ENCODE results near the gene GZMM. TPM values are rescaled to one million over a fixed set of nuclear protein-coding genes. Genes with fewer than 3 reads are reported as not detected.

Gene GZMM
- total RNA-seq, 2 experiments from 2014 or later = 52.7 to 58.5 TPM

GRCh38 chr19:512547-513365 is 31.1 kb upstream of the GZMM start:
- ChIA-PET CTCF (no interaction called here), POLR2A (interaction anchor here (3.2 kb wide), 1 partner anchor 9 kb away, joined by 20 read pairs; no protein-coding TSS in a partner anchor)
- H3K36me3 Mint-ChIP-seq (ENCODE audit: low read depth) = peaks cover 4% of the 10 kb centered on the region
- H3K27me3 Mint-ChIP-seq = no peaks in the 10 kb centered on the region
- TF ChIP-seq, protein P1, sequence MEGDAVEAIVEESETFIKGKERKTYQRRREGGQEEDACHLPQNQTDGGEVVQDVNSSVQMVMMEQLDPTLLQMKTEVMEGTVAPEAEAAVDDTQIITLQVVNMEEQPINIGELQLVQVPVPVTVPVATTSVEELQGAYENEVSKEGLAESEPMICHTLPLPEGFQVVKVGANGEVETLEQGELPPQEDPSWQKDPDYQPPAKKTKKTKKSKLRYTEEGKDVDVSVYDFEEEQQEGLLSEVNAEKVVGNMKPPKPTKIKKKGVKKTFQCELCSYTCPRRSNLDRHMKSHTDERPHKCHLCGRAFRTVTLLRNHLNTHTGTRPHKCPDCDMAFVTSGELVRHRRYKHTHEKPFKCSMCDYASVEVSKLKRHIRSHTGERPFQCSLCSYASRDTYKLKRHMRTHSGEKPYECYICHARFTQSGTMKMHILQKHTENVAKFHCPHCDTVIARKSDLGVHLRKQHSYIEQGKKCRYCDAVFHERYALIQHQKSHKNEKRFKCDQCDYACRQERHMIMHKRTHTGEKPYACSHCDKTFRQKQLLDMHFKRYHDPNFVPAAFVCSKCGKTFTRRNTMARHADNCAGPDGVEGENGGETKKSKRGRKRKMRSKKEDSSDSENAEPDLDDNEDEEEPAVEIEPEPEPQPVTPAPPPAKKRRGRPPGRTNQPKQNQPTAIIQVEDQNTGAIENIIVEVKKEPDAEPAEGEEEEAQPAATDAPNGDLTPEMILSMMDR (IDR thresholded peaks at IDR 0.05) = no peak
- intact Hi-C loops (cut with micrococcal nuclease) = no loop called here
- ATAC-seq (no peak), DNase-seq (no peak)
- no peaks in the 10 kb centered on the region for H3K9me3 Mint-ChIP-seq
- no peak overlapping the region for H3K27ac Mint-ChIP-seq
- peaks cover 35% of the 10 kb centered on the region for H3K4me1 Mint-ChIP-seq (ENCODE audit: low read depth)
- H3K4me3 Mint-ChIP-seq = no peak overlapping the region

- intact Hi-C loops (cut with micrococcal nuclease) = no loop called here
- Mint-ChIP-seq H3K27ac (no peak overlapping the region), H3K4me3 (no peak overlapping the region)
These were observed 30.3 kb upstream of the GZMM start for GRCh38 chr19:513368-514165.

DNA sequence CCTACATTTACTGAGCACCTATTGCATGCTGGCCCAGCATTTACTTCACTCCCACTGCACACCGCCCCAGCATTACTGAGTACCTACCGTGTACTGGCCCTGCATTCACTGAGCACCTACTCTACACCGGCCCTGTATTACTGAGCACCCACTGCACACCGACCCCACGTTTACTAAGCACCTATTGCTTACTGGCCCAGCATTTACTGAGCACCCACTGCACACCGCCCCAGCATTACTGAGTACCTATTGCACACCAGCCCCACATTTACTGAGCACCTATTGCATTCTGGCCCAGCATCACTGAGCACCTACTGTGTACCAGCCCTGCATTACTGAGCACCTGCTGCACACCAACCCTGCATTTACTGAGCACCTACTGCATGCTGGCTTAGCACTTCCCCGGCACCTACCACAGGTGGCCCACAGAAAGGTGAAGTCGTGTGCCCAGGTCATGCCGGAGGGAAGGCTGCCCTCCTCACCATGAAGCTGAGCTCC is 29.6 kb upstream of the GZMM start:
- Mint-ChIP-seq H3K27me3 (no peaks in the 10 kb centered on the region), H3K4me3 (no peak overlapping the region), H3K36me3 (ENCODE audit: low read depth) (no peaks in the 10 kb centered on the region), H3K27ac (no peak overlapping the region), H3K9me3 (no peaks in the 10 kb centered on the region), H3K4me1 (ENCODE audit: low read depth) (peaks cover 23% of the 10 kb centered on the region)
- ChIA-PET CTCF (no interaction called here), POLR2A (no interaction called here)
- ATAC-seq = no peak
- no peak for DNase-seq
- intact Hi-C loops (cut with micrococcal nuclease) = no loop called here
- TF ChIP-seq, protein P1 (IDR thresholded peaks at IDR 0.05) = no peak

More at GRCh38 chr19:513368-514165, 30.3 kb upstream of the GZMM start:
- ATAC-seq (no peak), DNase-seq (no peak)
- TF ChIP-seq, protein P1 (IDR thresholded peaks at IDR 0.05) = no peak
- peaks cover 4% of the 10 kb centered on the region for H3K36me3 Mint-ChIP-seq (ENCODE audit: low read depth)
- CTCF ChIA-PET = no interaction called here
- no peaks in the 10 kb centered on the region for H3K9me3 Mint-ChIP-seq
- peaks cover 28% of the 10 kb centered on the region for H3K4me1 Mint-ChIP-seq (ENCODE audit: low read depth)
- POLR2A ChIA-PET = no interaction called here
- no peaks in the 10 kb centered on the region for H3K27me3 Mint-ChIP-seq

DNA sequence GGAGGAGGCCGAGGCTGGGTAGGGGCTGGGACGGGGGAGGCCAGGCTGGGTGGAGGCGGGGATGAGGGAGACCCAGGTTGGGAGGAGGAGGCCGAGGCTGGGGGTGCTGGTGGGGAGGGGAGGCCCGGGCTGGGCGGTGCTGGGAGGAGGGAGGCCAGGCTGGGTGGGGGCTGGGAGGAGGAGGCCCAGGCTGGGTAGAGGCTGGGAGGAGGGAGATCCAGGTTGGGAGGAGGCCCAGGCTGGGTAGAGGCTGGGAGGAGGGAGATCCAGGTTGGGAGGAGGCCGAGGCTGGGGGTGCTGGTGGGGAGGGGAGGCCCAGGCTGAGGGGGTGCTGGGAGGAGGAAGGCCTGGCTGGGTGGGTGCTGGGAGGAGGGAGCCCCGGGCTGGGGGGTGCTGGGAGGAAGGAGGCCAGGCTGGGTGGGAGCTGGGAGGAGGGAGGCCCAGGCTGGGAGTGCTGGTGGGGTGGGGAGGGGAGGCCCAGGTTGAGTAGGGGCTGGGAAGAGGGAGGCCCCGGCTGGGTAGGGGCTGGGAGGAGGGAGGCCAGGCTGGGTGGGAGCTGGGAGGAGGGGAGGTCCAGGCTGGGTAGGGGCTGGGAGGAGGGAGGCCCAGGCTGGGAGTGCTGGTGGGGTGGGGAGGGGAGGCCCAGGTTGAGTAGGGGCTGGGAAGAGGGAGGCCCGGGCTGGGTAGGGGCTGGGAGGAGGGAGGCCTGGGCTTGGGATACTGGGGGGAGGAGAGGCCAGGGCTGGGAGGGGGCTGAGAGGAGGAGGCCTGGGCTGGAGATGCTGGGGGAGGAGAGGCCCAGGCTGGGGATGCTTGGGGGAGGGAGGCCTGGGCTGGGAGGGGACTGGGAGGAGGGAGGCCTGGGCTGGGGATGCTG is 25.9 kb upstream of the GZMM start:
- H3K27ac Mint-ChIP-seq = no peak overlapping the region
- ChIA-PET POLR2A (no interaction called here), CTCF (interaction anchor here (5.0 kb wide), 1 partner anchor 14 kb away, joined by 24 read pairs; the partner anchor contains the start of gene CDC34)
- DNase-seq (no peak), ATAC-seq (peak; percentile 21)
- H3K36me3 Mint-ChIP-seq (ENCODE audit: low read depth) = no peaks in the 10 kb centered on the region
- intact Hi-C loops (cut with micrococcal nuclease) = no loop called here
- H3K4me1 Mint-ChIP-seq (ENCODE audit: low read depth) = peaks cover 5% of the 10 kb centered on the region
- H3K27me3 Mint-ChIP-seq = no peaks in the 10 kb centered on the region
- TF ChIP-seq, protein P1 (IDR thresholded peaks at IDR 0.05) = no peak
- no peaks in the 10 kb centered on the region for H3K9me3 Mint-ChIP-seq
- H3K4me3 Mint-ChIP-seq = no peak overlapping the region
